ENCODE data around the gene KIAA0825. TPM values are rescaled to one million over a fixed set of nuclear protein-coding genes. Genes with fewer than 3 reads are reported as not detected.
A peak's percentile ranks its signal among the peaks of the same experiment; 100 is the strongest.
"Not testable (repeated sequence)": the region's sequence is repeated elsewhere in the genome, so short reads cannot be mapped to it uniquely, and the experiment has no call there.

KIAA0825 gene
- total RNA-seq, 4 donors from 2014 or later, result 1.8 to 3.4 (median 2.6) TPM

- WGBS, 2 donors, result 50 to 73% methylated on average over 1 of the region's 1 CpG
- H3K9me3 ChIP-seq, result no peaks in the 10 kb centered on the region
- no peaks in the 10 kb centered on the region for H3K27me3 ChIP-seq
- no peak overlapping the region for H3K27ac ChIP-seq
- intact Hi-C loops (cut with DNase I), result no loop called here
- TF ChIP-seq CTCF (IDR thresholded peaks at IDR 0.05) (no peak), POLR2A (IDR thresholded peaks at IDR 0.05) (no peak)
- H3K36me3 ChIP-seq, result no peaks in the 10 kb centered on the region
- no peak overlapping the region for H3K4me3 ChIP-seq
- DNase-seq, result no peak
- no peaks in the 10 kb centered on the region for H3K4me1 ChIP-seq
These were observed 456.6 kb downstream of the KIAA0825 start for GRCh38 chr5:94161801-94162200.

DNA sequence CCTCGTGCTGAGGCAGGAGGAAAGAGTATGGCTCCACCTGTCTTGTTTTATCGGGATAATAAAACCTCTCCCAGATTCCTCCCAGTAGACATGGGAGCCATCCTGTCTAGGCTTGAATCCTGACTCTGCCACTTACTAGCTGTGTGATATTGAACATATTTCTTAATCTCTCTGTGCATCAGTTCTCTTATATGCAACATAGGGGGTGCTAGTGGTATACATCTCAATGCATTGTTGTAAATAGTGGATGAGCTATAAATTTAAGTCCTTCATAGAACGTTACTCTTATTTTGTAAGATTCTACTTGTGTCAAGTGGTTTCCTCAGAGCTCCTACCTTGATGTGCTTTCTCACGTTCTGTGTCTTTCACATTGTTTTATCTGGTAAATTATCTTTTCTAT lies 459.3 kb downstream of the KIAA0825 start:
- WGBS, 2 donors, result 70 to 86% methylated on average over 4 of the region's 4 CpGs
- H3K4me3 ChIP-seq, result no peak overlapping the region
- no peak for DNase-seq
- no peaks in the 10 kb centered on the region for H3K4me1 ChIP-seq
- H3K27ac ChIP-seq, result no peak overlapping the region
- TF ChIP-seq POLR2A (IDR thresholded peaks at IDR 0.05), result no peak
- TF ChIP-seq CTCF (IDR thresholded peaks at IDR 0.05), result peak in 1 of 6 experiments; percentile 34
- H3K9me3 ChIP-seq, result no peaks in the 10 kb centered on the region
- no peaks in the 10 kb centered on the region for H3K27me3 ChIP-seq
- H3K36me3 ChIP-seq, result no peaks in the 10 kb centered on the region
- intact Hi-C loops (cut with DNase I), result no loop called here

DNA sequence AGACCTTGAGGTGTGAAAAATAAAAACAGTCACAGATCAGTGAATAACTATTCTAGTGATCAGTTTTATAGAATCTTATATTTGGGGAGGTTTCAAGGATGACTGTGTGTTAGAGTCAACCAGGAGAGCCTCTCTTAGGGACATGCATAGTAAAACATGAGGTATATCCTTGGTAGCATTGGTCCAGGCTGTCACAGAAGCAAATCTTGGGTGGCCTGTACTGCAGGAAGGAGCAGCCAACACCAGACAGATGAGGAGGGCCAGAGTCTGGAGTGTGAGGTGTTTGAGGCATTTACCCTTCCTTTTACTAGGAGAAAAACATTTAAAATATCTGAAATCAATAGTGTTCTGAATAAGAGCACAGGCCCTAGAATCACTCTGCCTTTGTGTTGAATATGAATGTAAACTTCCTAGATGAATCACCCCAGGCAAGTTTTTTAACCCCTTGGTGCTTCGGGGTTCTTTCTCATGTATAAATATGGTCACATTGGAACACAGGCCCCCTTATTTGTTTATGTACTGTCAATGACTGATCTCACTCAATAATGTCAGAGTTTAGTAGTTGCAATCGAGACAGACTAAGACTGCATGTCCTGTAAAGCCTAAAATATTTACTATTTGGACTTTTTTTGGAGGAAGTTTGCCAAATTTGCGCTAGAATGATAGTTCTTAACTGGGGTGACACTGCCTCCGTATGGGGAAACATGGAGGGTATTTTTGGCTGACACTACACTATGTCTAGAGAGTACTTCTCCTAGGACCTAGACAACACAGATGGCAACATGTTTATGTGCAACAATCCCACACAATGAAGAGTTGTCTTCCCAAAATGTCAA lies 460.5 kb downstream of the KIAA0825 start:
- no peak overlapping the region for H3K27ac ChIP-seq
- H3K36me3 ChIP-seq, result no peaks in the 10 kb centered on the region
- no peaks in the 10 kb centered on the region for H3K9me3 ChIP-seq
- H3K4me1 ChIP-seq, result no peaks in the 10 kb centered on the region
- intact Hi-C loops (cut with DNase I), result no loop called here
- TF ChIP-seq POLR2A (IDR thresholded peaks at IDR 0.05) (no peak), CTCF (IDR thresholded peaks at IDR 0.05) (no peak)
- no peaks in the 10 kb centered on the region for H3K27me3 ChIP-seq
- DNase-seq, result no peak
- WGBS, 2 donors, result 45 to 51% methylated on average over 4 of the region's 4 CpGs
- H3K4me3 ChIP-seq, result no peak overlapping the region

DNA sequence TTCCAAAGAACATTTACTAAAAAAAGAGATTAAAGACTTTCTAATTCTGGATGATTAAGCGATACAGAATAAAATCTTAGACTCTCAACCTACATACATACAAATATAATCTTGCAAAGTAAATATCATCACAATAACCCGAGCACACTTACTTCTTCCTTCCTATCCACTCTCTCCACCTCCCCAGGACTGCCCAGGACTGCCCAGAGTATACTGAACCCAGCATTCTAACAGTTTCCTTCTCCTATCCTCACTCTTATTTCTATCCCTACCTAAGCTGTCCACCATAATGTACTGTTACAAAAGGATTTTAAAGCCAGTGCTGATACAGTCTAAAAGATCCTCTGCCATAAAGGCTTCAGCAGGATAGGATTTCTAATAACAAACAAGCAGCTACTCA lies 463.7 kb downstream of the KIAA0825 start:
- Histone ChIP-seq H3K4me1 (no peaks in the 10 kb centered on the region), H3K4me3 (no peak overlapping the region), H3K27ac (no peak overlapping the region), H3K27me3 (no peaks in the 10 kb centered on the region), H3K36me3 (no peaks in the 10 kb centered on the region), H3K9me3 (no peaks in the 10 kb centered on the region)
- TF ChIP-seq CTCF (IDR thresholded peaks at IDR 0.05) (no peak), POLR2A (IDR thresholded peaks at IDR 0.05) (no peak)
- intact Hi-C loops (cut with DNase I), result no loop called here
- no peak for DNase-seq
- 72 to 89% methylated on average over 2 of the region's 2 CpGs for WGBS, 2 donors

DNA sequence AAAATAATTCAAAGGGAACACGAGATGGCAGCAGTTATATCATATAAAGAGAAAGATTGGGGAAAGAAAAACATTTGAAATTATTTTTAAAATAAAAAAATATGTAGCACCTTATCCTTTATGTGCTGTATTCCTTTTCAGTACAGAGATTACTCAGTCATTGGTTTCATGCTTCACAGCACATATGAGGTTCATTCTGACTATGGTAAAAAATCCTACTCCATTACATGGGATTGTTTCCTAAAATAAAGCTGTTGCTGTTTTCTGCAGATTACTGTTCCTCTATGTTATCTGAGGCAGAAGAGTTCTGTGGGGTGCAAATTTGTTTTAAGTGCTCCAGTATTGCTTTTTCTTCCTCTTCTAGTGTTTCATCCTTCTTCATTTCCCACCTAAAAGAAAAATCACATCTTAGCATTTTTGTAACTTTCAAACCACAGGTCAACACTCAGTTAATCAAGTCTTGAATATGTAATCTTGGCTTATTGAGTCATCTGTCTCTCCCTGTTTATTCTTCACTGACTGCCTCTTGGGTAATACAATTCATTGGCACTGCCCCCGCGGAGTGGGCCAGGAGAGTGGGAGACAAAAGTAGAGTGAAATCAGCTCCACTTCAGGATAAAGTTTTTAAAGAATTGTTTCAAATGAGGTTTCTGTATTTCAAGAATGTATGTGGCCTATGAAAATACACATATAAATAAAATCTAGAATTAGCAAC lies 464.5 kb downstream of the KIAA0825 start:
- DNase-seq, result no peak
- TF ChIP-seq CTCF (IDR thresholded peaks at IDR 0.05), result no peak
- Histone ChIP-seq H3K27ac (no peak overlapping the region), H3K4me3 (no peak overlapping the region), H3K36me3 (no peaks in the 10 kb centered on the region), H3K4me1 (no peaks in the 10 kb centered on the region), H3K27me3 (no peaks in the 10 kb centered on the region), H3K9me3 (no peaks in the 10 kb centered on the region)
- intact Hi-C loops (cut with DNase I), result no loop called here
- WGBS, 2 donors, result 44 to 86% methylated on average over 3 of the region's 3 CpGs

GRCh38 chr5:94143621-94144020 lies 474.8 kb downstream of the KIAA0825 start:
- H3K27ac ChIP-seq; DNase-seq; H3K4me1 ChIP-seq; H3K36me3 ChIP-seq; H3K4me3 ChIP-seq; intact Hi-C loops (cut with DNase I); H3K27me3 ChIP-seq: not testable (repeated sequence)
- peaks cover 0 to 13% (median 11%) of the 10 kb centered on the region in 3 donors for H3K9me3 ChIP-seq

Data from esophagus squamous epithelium (tissue), 5 donors.